GM12874 (cell line): ENCODE measurements around the gene CHN1.

Experiments
- CTCF ChIP-seq: IDR thresholded peaks from 2 replicates; pipeline ENCODE4 v1.5.1; 2011; ENCODE audit warnings: low read depth, mild to moderate bottlenecking, control low read depth, low read length, moderate library complexity; ENCODE audit not compliant: insufficient read depth

The CHN1 gene

GRCh38 chr2:174918886-174919526 lies 86.2 kb downstream of the CHN1 start:
- no peak for TF ChIP-seq CTCF

- TF ChIP-seq CTCF = no peak
These were observed 88.8 kb downstream of the CHN1 start for GRCh38 chr2:174916270-174916930.

DNA sequence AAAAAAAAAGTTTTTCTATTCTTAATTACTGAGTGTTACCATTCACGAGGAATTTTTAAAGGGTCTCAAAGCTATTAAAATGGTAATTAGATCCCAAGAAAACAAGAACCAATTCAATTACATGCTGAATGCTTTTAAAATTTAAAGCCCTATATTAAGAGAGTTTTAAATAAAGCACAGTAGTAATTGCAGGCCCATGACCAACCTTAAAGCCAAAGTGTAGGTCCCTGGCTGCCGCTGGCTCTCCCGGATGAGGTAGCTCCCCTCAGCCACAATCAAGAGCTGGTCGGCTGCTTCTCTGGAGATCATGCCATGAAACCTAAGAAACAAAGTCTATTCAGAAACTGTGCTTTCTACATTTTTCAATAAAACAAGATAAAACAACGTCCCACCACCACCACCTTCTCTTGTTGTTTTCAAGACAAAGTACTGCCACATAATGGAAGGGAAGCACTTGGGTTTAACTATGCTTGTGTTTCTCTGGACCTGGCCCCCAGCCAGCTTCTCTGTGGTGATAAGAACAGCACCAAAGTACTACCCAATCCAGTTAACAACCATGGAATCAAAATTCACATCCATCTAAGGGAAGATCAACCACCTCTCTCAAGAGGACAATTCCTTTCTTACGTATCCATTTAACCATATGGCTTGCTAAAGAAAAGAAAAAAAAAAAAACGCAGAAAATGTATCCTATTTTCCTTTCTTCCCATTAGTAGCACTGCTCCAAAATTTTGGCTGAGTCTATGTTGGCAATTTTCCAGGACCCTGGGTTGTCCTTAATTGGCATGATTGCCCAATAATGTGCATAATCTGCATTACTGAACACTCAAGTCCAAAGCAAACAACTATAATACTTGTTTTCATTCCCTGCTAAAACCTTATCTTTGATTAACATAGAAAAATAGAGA lies 90.1 kb downstream of the CHN1 start:
- no peak for TF ChIP-seq CTCF

GRCh38 chr2:174908284-174908683 lies 96.9 kb downstream of the CHN1 start:
- no peak for TF ChIP-seq CTCF

DNA sequence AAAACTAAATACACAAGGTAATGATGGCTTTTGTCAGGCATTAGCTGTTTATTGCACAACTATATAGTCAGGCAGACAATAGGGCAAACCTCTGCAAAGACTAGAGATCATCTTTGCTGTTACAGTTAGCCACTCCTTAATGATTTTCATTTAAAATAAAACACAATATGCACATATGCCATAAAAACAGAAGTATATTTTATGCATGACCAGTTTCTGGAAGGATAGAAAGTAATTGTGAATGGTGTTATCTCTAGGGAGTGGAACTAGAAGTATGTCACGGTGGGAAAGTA lies 102.0 kb downstream of the CHN1 start:
- no peak for TF ChIP-seq CTCF

DNA sequence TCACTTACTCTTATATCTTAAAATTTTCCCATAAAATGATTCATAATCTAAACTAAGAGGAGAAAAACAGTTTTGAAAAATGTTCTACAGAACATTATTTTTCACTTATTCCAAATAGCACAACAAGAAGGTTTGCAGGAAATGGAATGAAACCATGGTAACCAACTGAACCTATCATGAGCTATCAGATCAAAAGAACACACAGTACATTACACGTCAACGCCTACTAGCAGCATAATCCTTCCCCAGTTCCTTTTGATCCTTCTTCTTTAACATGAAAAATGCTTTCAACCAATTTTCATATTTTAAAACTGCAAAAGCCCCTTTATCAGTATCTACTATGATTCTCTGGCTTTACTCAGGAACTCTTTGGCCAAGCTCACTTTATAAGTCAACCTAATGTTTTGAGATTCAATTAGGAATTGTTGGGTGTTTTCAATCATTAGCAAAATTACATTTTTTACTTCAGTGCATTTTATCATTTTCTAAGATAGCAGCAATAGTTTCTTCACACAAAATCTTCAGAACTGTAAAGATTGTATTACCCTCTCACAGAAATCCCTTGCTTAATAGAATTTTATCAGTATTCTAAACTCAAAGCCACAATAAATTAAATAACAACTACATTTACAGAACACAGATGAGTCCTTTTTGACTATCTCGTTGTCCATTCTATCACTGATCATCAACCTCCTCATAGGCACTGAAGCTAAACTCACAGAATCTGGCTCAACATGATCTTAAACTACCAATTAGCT lies 102.5 kb downstream of the CHN1 start:
- no peak for TF ChIP-seq CTCF

GRCh38 chr2:174901075-174901474 lies 104.1 kb downstream of the CHN1 start:
- no peak for TF ChIP-seq CTCF
